Omental fat pad (tissue), 4 donors: ENCODE data around the gene TNNC2. TPM values are rescaled to one million over a fixed set of nuclear protein-coding genes. Genes with fewer than 3 reads are reported as not detected.

ENCODE experiments used
- ATAC-seq: fragments of 150-250 bp; one replicate; pipeline ENCODE4 v1.9.1; 2016; ENCODE audit warnings: mild to moderate bottlenecking, moderate library complexity; ENCODE audit not compliant: low FRiP score
- DNase-seq: peaks from one replicate; pipeline ENCODE4 v3.0.0-alpha.2; 2019; ENCODE audit warnings: low spot score
- total RNA-seq, 4 donors: library from RNA; depleted of rRNA; stranded (reverse); fragments of >200 nt; gene quantifications; one replicate each; pipeline ENCODE4 v1.1.0, GENCODE V29; 2016
- TF ChIP-seq, protein P1 (sequence below), 3 donors: fragments of 450-650 bp; IDR thresholded peaks; one replicate each; pipeline ENCODE4 v1.5.1; 2016 to 2017; ENCODE audit warnings: antibody characterized with exemption in 3 of 3, mild to moderate bottlenecking in 3 of 3, moderate library complexity in 2 of 3

The TNNC2 gene
- total RNA-seq, 4 donors from 2014 or later, result 1.2 to 2.2 (median 1.5) TPM; not detected in 1

DNA sequence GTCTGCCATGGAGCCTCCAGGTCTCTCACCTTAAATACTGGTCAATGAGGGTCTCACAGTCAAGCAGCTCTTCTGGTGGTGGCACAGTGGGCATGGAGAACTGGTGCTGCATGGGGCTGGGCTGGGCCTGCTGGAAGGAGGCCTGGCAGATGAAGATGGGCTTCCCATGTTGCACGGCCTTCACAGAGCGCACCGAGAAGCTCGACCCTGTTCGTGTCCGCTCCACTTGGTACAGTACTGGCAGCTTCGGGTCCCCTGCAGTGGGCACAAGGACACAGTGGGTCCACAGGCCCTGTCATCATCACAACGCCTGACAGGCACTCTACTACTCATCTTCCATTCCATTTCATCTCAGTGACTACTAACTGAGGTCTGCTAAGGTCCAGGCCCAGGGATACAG is 21.3 kb upstream of the TNNC2 start:
- DNase-seq (no peak), ATAC-seq (no peak)
- TF ChIP-seq, protein P1, sequence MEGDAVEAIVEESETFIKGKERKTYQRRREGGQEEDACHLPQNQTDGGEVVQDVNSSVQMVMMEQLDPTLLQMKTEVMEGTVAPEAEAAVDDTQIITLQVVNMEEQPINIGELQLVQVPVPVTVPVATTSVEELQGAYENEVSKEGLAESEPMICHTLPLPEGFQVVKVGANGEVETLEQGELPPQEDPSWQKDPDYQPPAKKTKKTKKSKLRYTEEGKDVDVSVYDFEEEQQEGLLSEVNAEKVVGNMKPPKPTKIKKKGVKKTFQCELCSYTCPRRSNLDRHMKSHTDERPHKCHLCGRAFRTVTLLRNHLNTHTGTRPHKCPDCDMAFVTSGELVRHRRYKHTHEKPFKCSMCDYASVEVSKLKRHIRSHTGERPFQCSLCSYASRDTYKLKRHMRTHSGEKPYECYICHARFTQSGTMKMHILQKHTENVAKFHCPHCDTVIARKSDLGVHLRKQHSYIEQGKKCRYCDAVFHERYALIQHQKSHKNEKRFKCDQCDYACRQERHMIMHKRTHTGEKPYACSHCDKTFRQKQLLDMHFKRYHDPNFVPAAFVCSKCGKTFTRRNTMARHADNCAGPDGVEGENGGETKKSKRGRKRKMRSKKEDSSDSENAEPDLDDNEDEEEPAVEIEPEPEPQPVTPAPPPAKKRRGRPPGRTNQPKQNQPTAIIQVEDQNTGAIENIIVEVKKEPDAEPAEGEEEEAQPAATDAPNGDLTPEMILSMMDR (IDR thresholded peaks at IDR 0.05), result no peak

GRCh38 chr20:45845452-45845851 is 18.3 kb upstream of the TNNC2 start:
- DNase-seq (no peak), ATAC-seq (no peak)
- TF ChIP-seq, protein P1 (IDR thresholded peaks at IDR 0.05), result no peak

DNA sequence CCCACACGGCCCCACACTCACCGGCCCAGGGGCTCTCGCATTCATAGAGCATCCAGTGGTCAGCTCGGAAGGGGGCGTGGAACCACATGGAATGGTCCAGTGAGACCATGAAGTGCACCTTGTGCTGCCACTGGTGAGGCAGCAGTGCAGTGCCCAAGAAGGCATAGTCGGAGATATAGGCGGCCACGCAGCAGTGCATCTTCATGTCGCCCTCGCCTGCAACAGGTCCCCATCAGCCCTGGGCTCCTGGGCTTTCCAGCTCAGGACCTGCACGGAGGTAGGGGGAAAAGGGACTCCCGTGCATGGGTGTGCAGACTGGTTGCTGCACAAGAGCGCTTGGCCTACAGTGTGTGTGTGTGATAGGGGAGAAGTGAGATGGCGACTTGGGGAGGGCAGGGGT is 16.4 kb upstream of the TNNC2 start:
- TF ChIP-seq, protein P1 (IDR thresholded peaks at IDR 0.05), result no peak
- ATAC-seq (no peak), DNase-seq (no peak)

DNA sequence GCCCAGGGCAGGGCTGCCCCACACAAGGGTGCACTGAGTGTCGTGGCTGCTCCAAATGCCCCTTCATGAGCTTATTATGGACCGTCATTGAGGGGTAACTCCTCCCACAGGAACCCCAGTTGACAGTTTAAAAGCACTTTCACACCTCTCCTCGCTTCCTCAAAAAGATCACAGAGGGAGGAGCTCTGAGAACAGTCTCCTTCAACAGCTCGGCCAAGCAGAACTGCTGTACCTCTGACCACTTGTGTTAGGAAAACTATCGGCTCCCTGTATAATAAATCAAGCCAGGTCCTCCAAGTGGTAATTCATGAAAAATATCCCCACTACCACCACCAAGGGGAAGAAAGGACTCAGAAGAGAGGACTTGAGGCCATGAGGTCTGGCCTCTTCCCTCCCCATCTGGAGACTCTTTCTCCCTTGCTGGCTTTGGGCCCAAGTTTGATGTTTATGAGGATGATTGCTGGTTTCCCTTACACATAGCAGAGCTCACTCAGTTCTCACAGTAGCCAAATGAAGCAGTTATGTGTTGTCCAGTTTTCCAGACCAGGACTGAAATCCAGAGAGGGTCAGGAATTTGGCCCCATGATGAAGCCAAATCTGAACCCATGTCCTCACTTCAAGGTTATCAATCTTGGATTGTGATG is 15.2 kb upstream of the TNNC2 start:
- TF ChIP-seq, protein P1 (IDR thresholded peaks at IDR 0.05), result no peak

DNA sequence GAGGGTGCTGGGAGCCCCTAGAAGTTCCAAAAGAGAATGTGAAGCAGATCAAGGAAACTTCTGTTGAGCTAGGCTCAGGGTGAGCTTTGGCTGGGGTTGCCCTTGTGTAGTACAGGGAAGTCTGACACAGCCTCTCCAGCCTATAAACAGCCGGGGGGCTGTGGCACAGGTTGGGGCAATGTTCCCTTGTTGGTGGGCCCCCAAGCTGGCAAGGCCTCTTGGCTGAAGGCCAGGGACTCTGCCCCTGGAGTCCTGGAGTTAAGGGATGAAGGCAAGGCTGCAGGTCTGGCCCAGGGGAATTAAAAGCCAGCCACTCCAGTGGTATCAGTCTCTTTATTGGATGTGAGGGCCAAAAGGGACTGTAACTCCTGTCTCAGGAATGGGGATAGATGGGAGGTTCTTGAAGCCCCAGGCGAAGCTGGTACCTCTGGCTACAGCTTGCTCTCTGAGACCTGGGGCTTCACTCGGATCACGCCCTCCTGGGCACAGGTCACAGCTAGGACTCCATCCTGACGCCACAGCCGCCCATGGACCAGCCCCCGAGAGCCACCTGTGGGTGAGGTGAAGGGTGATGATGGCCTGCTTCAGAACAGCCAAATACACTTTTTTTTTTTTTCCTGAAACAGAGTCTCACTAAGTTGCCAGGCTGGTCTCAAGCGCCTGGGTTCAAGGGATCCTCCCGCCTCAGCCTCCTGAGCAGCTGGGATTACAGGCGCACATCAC is 14.5 kb upstream of the TNNC2 start:
- ATAC-seq (no peak), DNase-seq (no peak)
- TF ChIP-seq, protein P1 (IDR thresholded peaks at IDR 0.05), result no peak

More for the DNA sequence above, 15.2 kb upstream of the TNNC2 start:
- ATAC-seq (no peak), DNase-seq (no peak)

- TF ChIP-seq, protein P1 (IDR thresholded peaks at IDR 0.05), result no peak
- no peak for DNase-seq
- ATAC-seq, result no peak
Measured at GRCh38 chr20:45840700-45841198, 13.6 kb upstream of the TNNC2 start.
